ENCODE measurements around the gene ZNF808. TPM values are rescaled to one million over a fixed set of nuclear protein-coding genes. Genes with fewer than 3 reads are reported as not detected.

ZNF808 gene
- total RNA-seq, 1 experiment from 2014 or later, result 35.7 TPM

DNA sequence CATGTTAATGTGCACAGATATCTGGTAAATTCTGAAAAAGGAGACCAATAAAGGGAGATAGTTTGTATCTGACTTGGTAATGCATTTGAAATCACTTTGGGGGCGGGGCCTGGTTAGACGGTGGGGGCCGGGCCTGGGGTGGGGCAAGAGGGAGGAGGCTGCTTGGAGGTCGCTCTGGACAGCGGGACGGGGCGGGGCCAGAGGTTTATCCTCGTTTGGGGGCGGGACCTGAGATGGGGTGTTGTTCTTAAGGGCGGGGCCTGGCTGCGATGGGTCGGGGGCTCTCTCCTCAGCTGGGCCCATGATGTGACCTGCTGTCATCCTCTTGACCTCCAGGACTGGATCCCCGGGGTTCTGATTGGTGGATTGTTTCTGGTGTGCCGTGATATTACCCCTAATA, 4.9 kb upstream of the ZNF808 start:
- H4K20me1 ChIP-seq (ENCODE audit: control insufficient read depth, insufficient read depth, insufficient read length), result no peaks in the 10 kb centered on the region
- no peak overlapping the region for H3K14ac ChIP-seq (ENCODE audit: insufficient read depth, low read length)
- no peak overlapping the region for H3K4ac ChIP-seq (ENCODE audit: low read depth, low read length)
- no peak overlapping the region for H2BK120ac ChIP-seq (ENCODE audit: low read depth, low read length, poor library complexity, severe bottlenecking)
- H3K23me2 ChIP-seq (ENCODE audit: insufficient read length, low read depth, low read length, poor library complexity, severe bottlenecking), result peaks cover 3% of the 10 kb centered on the region
- no peak overlapping the region for H3K9ac ChIP-seq (ENCODE audit: extremely low read depth, insufficient read length, low read length)
- no peaks in the 10 kb centered on the region for H3K79me2 ChIP-seq (ENCODE audit: insufficient read depth, low read length)
- no peak overlapping the region for H2AFZ ChIP-seq (ENCODE audit: low read length)
- H3K27ac ChIP-seq (ENCODE audit: insufficient read length, low read depth, low read length), result no peak overlapping the region
- Mint-ChIP-seq H3K4me1 (peaks cover 49 to 51% of the 10 kb centered on the region in 2 experiments), H3K9me3 (no peaks in the 10 kb centered on the region; a peak in 1 of 5 replicates), H3K27me3 (ENCODE audit: low read depth) (peaks cover 3% of the 10 kb centered on the region; the same call in 1 of the 2 replicates), H3K27ac (no peak overlapping the region), H3K4me3 (no peak overlapping the region), H3K36me3 (ENCODE audit: insufficient read depth in 1 of 3, low read depth in 3 of 3) (no peaks in the 10 kb centered on the region)
- H2BK12ac ChIP-seq (ENCODE audit: insufficient read length, low read depth, low read length), result no peak overlapping the region
- no peak overlapping the region for H3K23ac ChIP-seq (ENCODE audit: insufficient read length, low read depth, low read length)
- no peaks in the 10 kb centered on the region for H3K79me1 ChIP-seq (ENCODE audit: insufficient read depth, low read depth, low read length, poor library complexity, severe bottlenecking)
- no CpG with 5 or more reads among the region's 14 CpGs for WGBS (ENCODE audit: extremely low coverage, insufficient read length, low lambda C conversion rate)
- H3K27me3 ChIP-seq (ENCODE audit: insufficient read depth, low read length), result no peaks in the 10 kb centered on the region
- no peak overlapping the region for H2BK20ac ChIP-seq (ENCODE audit: low read depth, low read length, poor library complexity, severe bottlenecking)
- no peak overlapping the region for H3K4me2 ChIP-seq (ENCODE audit: insufficient read depth, insufficient read length, low read length)
- no peaks in the 10 kb centered on the region for H3K9me3 ChIP-seq (ENCODE audit: control insufficient read depth, low read depth, low read length)
- peaks cover 9% of the 10 kb centered on the region; the same call in 1 of the 2 replicates for H3K4me1 ChIP-seq (ENCODE audit: insufficient read depth, low read length)
- no peak overlapping the region for H4K8ac ChIP-seq (replicated peaks; ENCODE audit: insufficient read length, low read depth, low read length)
- H3T11ph ChIP-seq (ENCODE audit: low read length), result no peak overlapping the region
- no peak overlapping the region for H4K5ac ChIP-seq (ENCODE audit: insufficient read length, low read depth, low read length)
- no peak overlapping the region for H2AK5ac ChIP-seq (ENCODE audit: insufficient read length, low read length)
- no peak overlapping the region for H2BK5ac ChIP-seq (ENCODE audit: insufficient read length, low read length)
- TF ChIP-seq, protein P1, sequence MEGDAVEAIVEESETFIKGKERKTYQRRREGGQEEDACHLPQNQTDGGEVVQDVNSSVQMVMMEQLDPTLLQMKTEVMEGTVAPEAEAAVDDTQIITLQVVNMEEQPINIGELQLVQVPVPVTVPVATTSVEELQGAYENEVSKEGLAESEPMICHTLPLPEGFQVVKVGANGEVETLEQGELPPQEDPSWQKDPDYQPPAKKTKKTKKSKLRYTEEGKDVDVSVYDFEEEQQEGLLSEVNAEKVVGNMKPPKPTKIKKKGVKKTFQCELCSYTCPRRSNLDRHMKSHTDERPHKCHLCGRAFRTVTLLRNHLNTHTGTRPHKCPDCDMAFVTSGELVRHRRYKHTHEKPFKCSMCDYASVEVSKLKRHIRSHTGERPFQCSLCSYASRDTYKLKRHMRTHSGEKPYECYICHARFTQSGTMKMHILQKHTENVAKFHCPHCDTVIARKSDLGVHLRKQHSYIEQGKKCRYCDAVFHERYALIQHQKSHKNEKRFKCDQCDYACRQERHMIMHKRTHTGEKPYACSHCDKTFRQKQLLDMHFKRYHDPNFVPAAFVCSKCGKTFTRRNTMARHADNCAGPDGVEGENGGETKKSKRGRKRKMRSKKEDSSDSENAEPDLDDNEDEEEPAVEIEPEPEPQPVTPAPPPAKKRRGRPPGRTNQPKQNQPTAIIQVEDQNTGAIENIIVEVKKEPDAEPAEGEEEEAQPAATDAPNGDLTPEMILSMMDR (conservative IDR thresholded peaks at IDR 0.05), result no peak
- no peak overlapping the region for H3K56ac ChIP-seq (ENCODE audit: insufficient read length, low read depth, low read length)
- no peak overlapping the region for H2BK15ac ChIP-seq (ENCODE audit: low read depth, low read length)
- peak; percentile 88 for DNase-seq
- H4K91ac ChIP-seq (ENCODE audit: insufficient read length, low read depth, low read length), result no peak overlapping the region
- no peak overlapping the region for H3K18ac ChIP-seq (ENCODE audit: insufficient read length, low read depth, low read length)
